Stomach (tissue), 9 donors: ENCODE data around the gene MCCC2. TPM values are rescaled to one million over a fixed set of nuclear protein-coding genes. Genes with fewer than 3 reads are reported as not detected.

Experiments
- DNase-seq, 2 donors: peaks; one replicate each; pipeline versions ENCODE4 v3.0.0 to v3.0.0-alpha.2; 2013 to 2019
- H3K27ac ChIP-seq, 5 donors: fragments of 200-600 bp in 4 of 5; sonication (generic) in 4 of 5; one replicate each; pipeline ENCODE4 v1.5.1; 2013 to 2019; ENCODE audit warnings: mild to moderate bottlenecking in 1 of 5, moderate library complexity in 1 of 5
- H3K27me3 ChIP-seq, 3 donors: fragments of 200-600 bp; sonication (generic); one replicate each; pipeline ENCODE4 v1.5.1; 2017 to 2019; ENCODE audit warnings: mixed run types in 1 of 3
- H3K36me3 ChIP-seq, 4 donors: fragments of 200-600 bp; sonication (generic); 1 replicate in 3 of 4; 2 replicates in 1 of 4; pipeline ENCODE4 v1.5.1; 2016 to 2019
- H3K4me1 ChIP-seq, 4 donors: fragments of 200-600 bp; sonication (generic); one replicate each; pipeline ENCODE4 v1.5.1; 2016 to 2019
- H3K4me3 ChIP-seq, 4 donors: fragments of 200-600 bp; sonication (generic) in 3 of 4; one replicate each; pipeline ENCODE4 v1.5.1; 2016 to 2019; ENCODE audit warnings: mild to moderate bottlenecking in 1 of 4
- H3K9me3 ChIP-seq, 4 donors: fragments of 200-600 bp; sonication (generic); one replicate each; pipeline ENCODE4 v1.5.1; 2016 to 2019
- CTCF ChIP-seq, 7 experiments: fragments of 450-650 bp in 4 of 7; fragments of 200-600 bp in 3 of 7; sonication (generic) in 3 of 7; IDR thresholded peaks; one replicate each; pipeline ENCODE4 v1.5.1; 2016 to 2019; ENCODE audit warnings: antibody characterized with exemption in 7 of 7, control low read depth in 2 of 7, mild to moderate bottlenecking in 1 of 7
- EP300 ChIP-seq: sonication (generic); formaldehyde crosslinking; IDR thresholded peaks from one replicate; pipeline ENCODE4 v1.6.1; 2017; ENCODE audit warnings: antibody characterized with exemption
- POLR2A ChIP-seq, 4 donors: fragments of 450-650 bp; IDR thresholded peaks; one replicate each; pipeline ENCODE4 v1.6.1; 2016; ENCODE audit warnings: antibody characterized with exemption in 4 of 4, control low read depth in 2 of 4, mild to moderate bottlenecking in 1 of 4, moderate library complexity in 1 of 4
- POLR2AphosphoS5 ChIP-seq, 3 donors: sonication (generic); formaldehyde crosslinking; IDR thresholded peaks; one replicate each; pipeline ENCODE4 v1.6.1; 2016; ENCODE audit warnings: antibody characterized with exemption in 3 of 3
- WGBS, 5 donors: extraction: QIAGEN DNeasy Blood & Tissue Kit in 3 of 5; methylation state at CpG; one replicate each; pipeline versions ENCODE4 v1.1.5 to v1.1.7; 2013 to 2018; 5-methylcytosine and 5-hydroxymethylcytosine counted together
- intact Hi-C: fragments of 100-400 bp; cut with DNase I; formaldehyde crosslinking; loops from one replicate; pipeline ENCODE4 v1.15.1; 2023; ENCODE audit warnings: low total_unique reads
- polyA plus RNA-seq, 3 donors: library from polyadenylated mRNA; stranded (reverse); fragments of 200-250 nt; gene quantifications; one replicate each; pipeline ENCODE4 v1.2.3, GENCODE V29; 2013
- total RNA-seq, 5 donors: library from RNA; depleted of rRNA; stranded (reverse); fragments of >200 nt; gene quantifications; one replicate each; pipeline versions ENCODE4 v1.1.0 to v1.2.3, GENCODE V29; 2014 to 2016
- donor health status: healthy with polysubstance abuse.
- donor health status: Bipolar disorder and iron deficiency.
- donor health status: healthy.

MCCC2 gene
- total and polyA plus RNA-seq, 8 donors = 14.6 to 73.6 (median 30.5) TPM

GRCh38 chr5:71615809-71616208, 28.7 kb downstream of the MCCC2 start:
- intact Hi-C loops = no loop called here
- H3K36me3 ChIP-seq = peaks cover 19 to 93% (median 72%) of the 10 kb centered on the region in 4 donors
- H3K4me3 ChIP-seq = no peak overlapping the region
- H3K9me3 ChIP-seq = no peaks in the 10 kb centered on the region
- WGBS, 5 donors = 72 to 100% (median 95%) methylated on average over 2 to 4 of the region's 4 CpGs
- no peaks in the 10 kb centered on the region for H3K4me1 ChIP-seq
- TF ChIP-seq POLR2AphosphoS5 (IDR thresholded peaks at IDR 0.05) (no peak), CTCF (IDR thresholded peaks at IDR 0.05) (no peak), EP300 (no peak), POLR2A (IDR thresholded peaks at IDR 0.05) (no peak)
- H3K27ac ChIP-seq = no peak overlapping the region
- H3K27me3 ChIP-seq = no peaks in the 10 kb centered on the region
- DNase-seq = no peak

- intact Hi-C loops = no loop called here
- Histone ChIP-seq H3K4me1 (no peaks in the 10 kb centered on the region), H3K27me3 (no peaks in the 10 kb centered on the region), H3K9me3 (no peaks in the 10 kb centered on the region), H3K36me3 (peaks cover 12 to 78% (median 63%) of the 10 kb centered on the region in 4 donors), H3K27ac (no peak overlapping the region), H3K4me3 (no peak overlapping the region)
- 89 to 100% (median 93%) methylated on average over 2 of the region's 2 CpGs for WGBS, 5 donors
- TF ChIP-seq POLR2A (IDR thresholded peaks at IDR 0.05) (no peak), CTCF (IDR thresholded peaks at IDR 0.05) (no peak)
- DNase-seq = no peak
These were observed 33.5 kb downstream of the MCCC2 start for GRCh38 chr5:71620630-71621029.

DNA sequence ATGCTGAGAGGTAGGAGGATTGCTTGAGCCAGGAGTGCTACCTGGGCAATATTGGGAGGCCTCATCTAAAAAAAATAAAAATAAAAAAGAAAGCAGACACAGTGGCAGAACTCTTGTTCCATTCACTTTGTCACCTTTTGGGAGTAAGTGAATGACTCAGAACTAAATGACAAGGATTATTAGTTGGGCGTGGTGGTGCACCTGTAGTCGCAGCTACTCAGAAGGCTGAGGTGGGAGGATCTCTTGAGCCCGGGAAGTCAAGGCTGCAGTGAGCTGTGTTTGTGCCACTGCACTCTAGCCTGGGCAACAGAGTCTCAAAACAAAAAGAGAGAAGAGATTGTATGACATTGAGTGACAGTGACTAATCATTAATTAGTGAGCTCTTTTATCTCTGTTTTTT, 34.1 kb downstream of the MCCC2 start:
- 80 to 97% (median 93%) methylated on average over 3 of the region's 3 CpGs for WGBS, 5 donors
- intact Hi-C loops = no loop called here

GRCh38 chr5:71621741-71622140, 34.6 kb downstream of the MCCC2 start:
- H3K36me3 ChIP-seq = peaks cover 5 to 71% (median 59%) of the 10 kb centered on the region in 4 donors
- intact Hi-C loops = no loop called here
- no peaks in the 10 kb centered on the region for H3K9me3 ChIP-seq
- no peak for DNase-seq
- H3K27me3 ChIP-seq = no peaks in the 10 kb centered on the region
- H3K27ac ChIP-seq = no peak overlapping the region
- H3K4me1 ChIP-seq = no peaks in the 10 kb centered on the region
- H3K4me3 ChIP-seq = no peak overlapping the region
- no peak for TF ChIP-seq EP300
- TF ChIP-seq POLR2A (IDR thresholded peaks at IDR 0.05) = no peak
- TF ChIP-seq CTCF (IDR thresholded peaks at IDR 0.05) = no peak
- no peak for TF ChIP-seq POLR2AphosphoS5 (IDR thresholded peaks at IDR 0.05)
- 98 to 100% (median 98%) methylated on average over 2 of the region's 2 CpGs for WGBS, 5 donors

More for the DNA sequence above, 34.1 kb downstream of the MCCC2 start:
- H3K36me3 ChIP-seq = peaks cover 9 to 71% (median 59%) of the 10 kb centered on the region in 4 donors
- H3K4me1 ChIP-seq = no peaks in the 10 kb centered on the region
- TF ChIP-seq CTCF (IDR thresholded peaks at IDR 0.05) (no peak), POLR2A (IDR thresholded peaks at IDR 0.05) (no peak), POLR2AphosphoS5 (IDR thresholded peaks at IDR 0.05) (no peak), EP300 (no peak)
- no peaks in the 10 kb centered on the region for H3K27me3 ChIP-seq
- H3K4me3 ChIP-seq = no peak overlapping the region
- no peaks in the 10 kb centered on the region for H3K9me3 ChIP-seq
- no peak for DNase-seq
- H3K27ac ChIP-seq = no peak overlapping the region
